Measurements from ENCODE around the gene NSUN2.

DNA sequence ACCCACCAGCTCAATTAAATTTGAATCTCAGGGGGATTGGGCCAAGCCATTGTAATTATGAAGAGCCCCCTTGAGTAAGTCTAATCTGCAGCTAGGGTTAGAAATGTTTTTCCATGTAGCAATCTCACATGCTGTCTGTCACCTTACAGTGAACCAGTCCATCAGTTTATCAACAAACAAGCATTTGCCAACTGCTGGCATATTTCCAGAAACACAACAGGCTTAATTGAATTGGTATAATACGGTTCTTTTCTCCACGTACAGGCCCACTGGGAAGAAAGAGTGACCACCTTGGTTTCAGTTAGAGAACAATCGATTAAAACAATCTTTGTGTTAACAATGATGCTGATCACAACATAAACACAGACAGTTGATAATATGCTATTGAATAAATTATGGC is 67.4 kb downstream of the NSUN2 start:
- TF ChIP-seq, protein P1, sequence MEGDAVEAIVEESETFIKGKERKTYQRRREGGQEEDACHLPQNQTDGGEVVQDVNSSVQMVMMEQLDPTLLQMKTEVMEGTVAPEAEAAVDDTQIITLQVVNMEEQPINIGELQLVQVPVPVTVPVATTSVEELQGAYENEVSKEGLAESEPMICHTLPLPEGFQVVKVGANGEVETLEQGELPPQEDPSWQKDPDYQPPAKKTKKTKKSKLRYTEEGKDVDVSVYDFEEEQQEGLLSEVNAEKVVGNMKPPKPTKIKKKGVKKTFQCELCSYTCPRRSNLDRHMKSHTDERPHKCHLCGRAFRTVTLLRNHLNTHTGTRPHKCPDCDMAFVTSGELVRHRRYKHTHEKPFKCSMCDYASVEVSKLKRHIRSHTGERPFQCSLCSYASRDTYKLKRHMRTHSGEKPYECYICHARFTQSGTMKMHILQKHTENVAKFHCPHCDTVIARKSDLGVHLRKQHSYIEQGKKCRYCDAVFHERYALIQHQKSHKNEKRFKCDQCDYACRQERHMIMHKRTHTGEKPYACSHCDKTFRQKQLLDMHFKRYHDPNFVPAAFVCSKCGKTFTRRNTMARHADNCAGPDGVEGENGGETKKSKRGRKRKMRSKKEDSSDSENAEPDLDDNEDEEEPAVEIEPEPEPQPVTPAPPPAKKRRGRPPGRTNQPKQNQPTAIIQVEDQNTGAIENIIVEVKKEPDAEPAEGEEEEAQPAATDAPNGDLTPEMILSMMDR (IDR thresholded peaks at IDR 0.05), result no peak
- TF ChIP-seq POLR2A (IDR thresholded peaks at IDR 0.05), result no peak

Measured in esophagus squamous epithelium (tissue), 4 donors.